Left kidney (tissue), 2 donors: ENCODE results near the gene IFT20. TPM values are rescaled to one million over a fixed set of nuclear protein-coding genes. Genes with fewer than 3 reads are reported as not detected.
"Not testable (repeated sequence)": the region's sequence is repeated elsewhere in the genome, so short reads cannot be mapped to it uniquely, and the experiment has no call there.

Experiments used
- DNase-seq: peaks from one replicate; pipeline ENCODE4 v3.0.0-alpha.2; 2013
- polyA plus RNA-seq: library from polyadenylated mRNA; unstranded; fragments of 120-200 nt; gene quantifications from one replicate; pipeline ENCODE4 v1.2.1, GENCODE V29; 2013; ENCODE audit not compliant: insufficient read length

IFT20 gene
- polyA plus RNA-seq, 1 donor: 62.8 TPM

DNA sequence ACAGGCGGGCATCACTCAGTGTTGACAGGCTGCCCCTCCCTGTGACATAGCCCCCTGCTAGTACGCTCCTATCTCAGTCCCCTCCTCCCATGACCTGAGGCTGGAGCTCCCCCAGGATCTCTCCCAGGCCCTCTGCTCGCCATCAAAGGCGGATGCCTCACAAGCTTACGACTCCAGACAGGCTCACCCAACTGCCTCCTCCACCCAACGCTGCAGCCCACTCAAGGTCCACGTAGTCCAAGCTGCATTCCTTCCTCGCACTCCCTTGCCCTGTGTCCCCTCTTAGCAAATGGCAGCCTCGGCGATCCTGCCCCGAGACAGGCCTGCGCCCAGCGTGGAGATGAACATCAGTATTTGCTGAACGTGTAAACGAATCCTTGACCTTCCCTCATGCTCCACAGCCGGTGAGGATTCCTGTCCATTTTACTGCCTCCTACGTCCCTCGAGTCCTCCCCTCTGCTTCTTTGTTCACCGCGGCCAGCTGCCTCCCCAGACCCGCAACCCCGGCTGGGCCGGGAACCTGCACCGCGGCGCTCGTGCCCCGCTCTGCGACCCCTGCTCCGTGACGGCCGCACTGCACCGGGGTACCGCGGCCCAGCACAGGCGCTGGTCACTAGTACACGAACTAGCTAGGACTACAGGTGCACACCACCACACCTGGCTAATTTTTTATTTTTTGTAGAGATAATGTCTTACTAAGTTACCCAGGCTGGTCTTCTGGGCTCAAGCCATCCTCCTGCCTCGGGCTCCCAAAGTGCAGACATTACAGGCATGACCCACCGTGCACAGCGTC lies 17.1 kb downstream of the IFT20 start:
- no peak for DNase-seq

DNA sequence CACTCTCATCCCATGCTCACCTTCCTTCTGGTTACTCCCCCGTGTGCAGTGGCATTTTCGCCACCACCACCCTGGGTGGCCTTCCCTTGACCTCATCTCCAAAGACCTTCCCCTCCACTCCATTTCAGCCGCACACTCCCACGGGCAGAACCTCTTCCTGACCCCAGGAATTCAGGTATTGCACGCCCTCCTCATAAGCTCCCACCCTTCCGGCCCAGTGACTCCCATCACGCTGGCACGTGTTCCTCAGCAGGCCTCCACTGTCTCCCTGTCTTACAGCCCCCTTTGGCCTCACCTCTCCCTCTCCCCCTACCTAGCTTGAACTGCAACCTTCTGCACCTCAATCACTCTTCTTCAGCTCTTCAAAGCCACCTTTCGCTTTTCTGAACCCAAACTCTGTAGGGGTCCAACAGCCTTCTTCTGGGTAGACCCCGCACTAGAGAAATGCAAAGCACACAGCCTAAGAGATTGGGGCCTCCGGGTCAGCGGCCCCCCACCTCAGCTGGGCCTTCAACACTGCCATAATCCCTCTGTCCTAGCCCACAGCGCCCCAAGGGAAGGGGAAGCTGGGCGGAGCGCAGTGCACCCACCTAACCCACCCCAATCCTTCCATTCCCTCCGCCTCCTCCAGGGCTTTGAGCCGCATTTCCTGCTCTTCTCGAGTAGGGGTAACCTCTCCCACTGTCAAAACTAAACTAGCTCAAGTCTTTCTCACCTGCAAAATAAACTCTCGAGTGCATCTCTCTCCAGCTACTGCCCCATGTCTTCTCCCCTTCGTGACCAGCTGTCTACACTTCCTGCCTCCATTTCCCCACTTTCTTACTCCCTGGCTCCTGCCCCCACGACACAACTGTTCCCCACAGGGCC lies 17.9 kb downstream of the IFT20 start:
- DNase-seq: no peak

DNA sequence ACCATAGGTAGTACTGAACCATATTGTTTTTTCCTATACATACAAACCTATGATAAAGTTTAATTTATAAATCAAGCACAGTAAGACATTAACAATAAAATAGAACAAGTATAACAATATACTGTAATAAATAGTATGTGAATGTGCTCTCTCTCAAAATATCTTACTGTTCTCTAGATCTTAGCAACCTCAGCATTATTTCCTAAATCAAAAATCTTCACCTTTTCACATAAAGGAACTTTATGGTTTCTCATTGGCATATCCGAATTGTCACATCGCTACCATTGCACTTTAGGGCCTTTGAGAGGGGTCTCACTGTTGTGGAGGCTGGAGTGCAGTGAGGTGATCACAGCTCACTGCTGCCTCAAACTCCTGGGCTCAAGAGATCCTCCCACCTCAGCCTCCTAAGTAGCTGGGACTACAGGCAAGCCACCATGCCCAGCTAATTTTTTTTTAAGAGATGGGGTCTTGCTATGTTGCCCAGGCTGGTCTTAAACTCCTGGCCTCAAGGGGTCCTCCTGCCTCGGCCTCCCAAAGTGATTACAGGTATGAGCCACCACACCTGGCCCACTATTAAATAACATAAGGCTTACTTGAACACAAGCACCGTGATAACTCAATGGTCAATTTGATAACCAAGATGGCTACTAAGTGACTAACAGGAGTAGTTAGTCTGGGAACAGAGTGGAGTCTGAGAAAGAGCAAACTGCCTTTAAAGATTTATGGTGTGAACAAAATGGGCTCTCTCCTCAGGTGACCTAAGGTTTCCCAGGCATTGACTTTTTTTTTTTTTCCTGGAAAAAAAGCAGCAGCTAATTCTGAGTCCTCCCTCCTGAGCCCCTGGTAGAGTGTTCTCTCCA lies 19.2 kb downstream of the IFT20 start:
- DNase-seq: no peak

DNA sequence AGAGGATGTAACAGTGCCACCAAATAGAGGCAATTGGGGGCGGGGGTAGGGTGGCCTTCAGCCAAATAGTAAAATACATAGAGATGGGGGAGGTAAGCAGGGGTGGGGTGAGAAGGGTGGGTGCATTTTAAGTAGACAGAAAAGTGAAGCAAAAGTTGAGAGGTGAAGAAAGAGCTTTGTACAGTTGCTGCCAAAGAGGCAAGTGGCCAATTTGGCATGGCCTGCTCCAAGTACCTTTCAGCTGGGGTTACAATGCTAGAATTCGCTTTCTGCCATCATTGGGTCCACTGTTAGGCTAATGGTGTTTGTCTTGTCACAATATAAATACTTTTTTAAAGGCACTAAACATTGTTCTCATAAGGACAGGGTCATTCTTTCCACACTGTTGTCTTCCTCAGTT lies 21.4 kb downstream of the IFT20 start:
- no peak for DNase-seq

DNA sequence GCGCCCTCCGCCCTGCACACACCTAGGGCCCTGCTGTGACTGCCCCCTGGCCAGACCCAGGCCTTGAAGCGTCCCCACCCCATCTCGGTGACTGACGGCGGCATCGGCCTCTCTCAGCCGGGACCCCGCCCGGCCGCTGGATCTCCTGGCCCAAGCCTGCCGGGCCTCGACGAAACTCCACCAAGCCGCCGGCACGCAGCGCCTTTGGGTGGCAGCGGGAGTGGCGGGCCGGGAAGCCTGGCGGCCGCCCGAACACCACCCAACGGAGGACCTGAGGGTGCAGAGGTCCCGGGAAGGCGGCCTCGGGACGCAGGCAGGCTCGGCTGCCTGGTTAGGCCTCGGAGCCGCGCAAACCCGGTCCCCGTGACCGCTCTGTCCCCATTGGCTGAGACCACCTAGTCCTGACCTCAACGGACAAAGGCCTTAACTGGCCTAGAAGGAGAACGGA lies 28.3 kb downstream of the IFT20 start:
- DNase-seq: no peak

DNA sequence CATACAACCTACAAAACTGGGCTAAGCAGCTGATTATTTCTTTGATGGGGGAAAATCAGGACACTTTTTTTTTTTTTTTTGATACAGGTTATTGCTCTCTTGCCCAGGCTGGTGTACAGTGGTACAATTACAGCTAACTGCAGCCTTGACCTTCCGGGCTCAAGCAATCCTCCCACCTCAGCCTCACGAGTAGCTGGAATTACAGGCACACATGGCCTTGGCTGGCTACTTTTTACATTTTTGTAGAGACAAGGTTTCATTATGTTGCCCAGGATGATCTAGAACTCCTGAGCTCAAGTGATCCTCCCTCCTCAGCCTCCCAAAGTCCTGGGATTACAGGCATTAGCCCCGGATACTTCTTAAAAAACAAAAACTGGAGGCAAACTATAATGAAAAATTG lies 36.8 kb downstream of the IFT20 start:
- DNase-seq: no peak

DNA sequence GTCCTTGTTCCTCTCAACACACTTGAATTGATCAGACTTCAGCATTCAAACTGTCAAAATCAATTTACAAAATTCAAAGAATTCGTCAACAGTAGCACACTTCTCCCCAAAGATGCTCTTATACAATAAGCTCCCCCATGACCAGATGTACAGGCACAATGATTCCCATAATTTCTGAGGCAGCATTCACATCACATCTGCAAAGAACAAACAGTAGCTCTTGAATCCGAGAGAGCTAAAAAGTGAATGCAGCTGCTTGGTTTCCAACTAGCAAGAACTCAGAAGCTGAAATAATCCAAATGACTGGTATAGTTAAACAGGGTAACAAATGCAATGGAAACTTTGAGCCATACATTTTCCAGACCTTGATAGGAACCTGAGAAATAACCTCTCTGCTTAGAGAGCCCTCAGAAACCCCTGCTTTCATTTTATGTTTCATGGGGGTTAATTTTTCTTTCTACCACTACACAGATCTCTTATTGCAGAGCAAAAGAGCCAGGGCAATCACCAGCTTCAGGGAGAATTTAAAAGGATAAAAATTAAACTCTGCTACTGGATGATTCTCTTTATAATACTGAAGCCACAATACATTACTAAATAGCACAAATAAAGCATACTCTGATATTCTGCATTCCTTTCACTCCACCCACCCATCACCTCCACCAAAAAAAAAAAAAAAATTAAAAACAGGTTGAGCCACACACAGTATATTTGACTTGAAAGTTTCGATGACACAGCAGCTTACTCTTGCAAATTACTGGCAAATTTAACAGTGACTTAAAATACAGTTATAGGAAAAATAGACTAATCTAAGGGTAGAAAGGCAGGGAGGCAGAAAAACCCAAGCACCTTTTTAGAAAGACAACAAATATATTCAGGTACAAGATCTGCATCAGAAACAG lies 39.3 kb downstream of the IFT20 start:
- no peak for DNase-seq

DNA sequence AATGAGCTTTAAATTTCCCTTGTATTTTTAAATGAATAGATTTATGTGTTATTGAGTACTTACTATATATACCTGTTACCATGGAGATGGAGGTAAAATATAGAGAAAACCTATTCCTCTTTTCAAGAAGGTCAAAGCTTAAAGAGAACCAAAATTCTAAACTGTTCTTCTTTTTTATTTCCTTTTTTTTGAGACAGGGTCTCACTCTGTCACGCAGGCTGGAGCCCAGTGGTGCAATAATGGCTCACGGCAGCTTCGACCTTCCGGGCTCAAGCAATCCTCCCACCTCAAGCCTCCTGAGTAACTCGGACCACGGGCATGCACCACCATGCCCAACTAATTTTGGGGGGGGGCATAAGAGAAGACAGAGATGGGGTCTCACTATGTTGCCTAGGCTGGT lies 41.3 kb downstream of the IFT20 start:
- no peak for DNase-seq

DNA sequence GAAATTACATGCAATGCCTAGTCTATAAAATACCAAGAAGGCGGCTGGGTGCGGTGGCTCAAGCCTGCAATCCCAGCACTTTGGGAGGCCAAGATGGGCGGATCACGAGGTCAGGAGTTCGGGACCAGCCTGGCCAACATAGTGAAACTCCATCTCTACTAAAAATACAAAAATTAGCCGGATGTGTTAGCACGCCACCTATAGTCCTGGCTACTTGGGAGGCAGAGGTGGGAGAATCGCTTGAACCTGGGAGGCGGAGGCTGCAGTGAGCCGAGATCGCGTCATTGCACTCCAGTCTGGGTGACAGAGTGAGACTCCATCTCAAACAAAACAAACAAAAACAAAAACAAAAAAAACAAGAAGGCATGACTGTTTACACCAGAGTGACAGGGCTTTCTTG lies 42.4 kb downstream of the IFT20 start:
- not testable (repeated sequence) for DNase-seq

DNA sequence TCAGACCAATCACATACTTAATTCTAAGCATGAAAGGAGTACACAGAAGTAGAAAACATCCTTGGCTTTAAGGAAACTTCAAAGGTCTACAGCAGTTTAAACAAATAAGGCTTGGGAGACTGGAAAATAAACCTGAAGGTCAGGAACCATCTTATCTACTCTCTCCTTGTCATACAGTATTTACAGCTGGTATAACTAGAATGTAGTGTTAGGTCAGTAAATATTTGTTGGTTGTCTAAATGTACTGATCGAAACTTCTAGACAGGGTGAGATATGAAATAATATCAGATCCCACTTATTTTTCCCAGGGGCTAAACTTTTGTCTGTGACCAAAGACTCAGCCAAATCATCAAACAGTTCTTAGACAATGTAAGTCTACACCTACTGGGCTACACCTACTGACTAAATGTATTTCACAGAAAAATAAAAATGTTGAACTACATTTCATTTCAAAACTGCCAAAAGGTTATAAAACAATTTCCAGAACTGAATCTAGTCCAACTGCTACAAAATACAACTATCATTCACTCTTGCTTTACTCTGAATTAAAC lies 43.4 kb downstream of the IFT20 start:
- DNase-seq: no peak

DNA sequence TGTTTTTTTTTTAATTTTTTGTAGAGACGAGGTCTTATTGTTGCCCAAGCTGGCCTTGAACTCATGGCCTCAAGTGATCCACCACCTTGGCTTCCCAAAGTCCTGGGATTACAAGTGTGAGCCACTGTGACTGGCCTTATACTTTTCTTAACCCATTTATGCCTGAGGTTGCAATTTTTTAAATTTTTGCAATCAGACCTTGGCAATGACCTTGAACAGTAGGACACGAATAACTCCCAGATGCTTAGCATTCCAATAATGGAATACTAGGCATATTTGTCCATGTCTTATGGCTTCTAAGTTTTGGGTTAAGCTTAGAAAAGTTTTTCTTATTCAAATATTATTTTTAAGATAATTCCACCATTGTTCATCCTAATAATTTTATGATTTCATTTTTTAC lies 44.6 kb downstream of the IFT20 start:
- no peak for DNase-seq

DNA sequence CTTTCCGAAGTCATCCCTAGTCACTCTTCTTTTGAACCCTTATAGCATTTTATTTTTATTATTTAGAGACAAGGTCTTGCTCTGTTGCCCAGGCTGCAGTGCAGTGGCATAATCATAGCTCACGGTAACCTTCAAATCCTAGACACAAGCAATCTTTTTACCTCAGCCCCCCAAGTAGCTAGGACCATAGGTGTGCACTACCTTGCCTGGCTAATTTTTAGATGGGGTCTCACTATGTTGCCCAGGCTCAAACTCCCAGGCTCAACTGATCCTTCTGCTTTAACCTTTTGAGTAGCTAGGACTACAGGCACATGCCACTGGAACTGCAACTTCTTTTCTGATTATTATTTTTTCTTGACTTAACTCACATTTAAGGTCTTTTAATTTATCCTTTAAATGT lies 49.3 kb downstream of the IFT20 start:
- DNase-seq: no peak

DNA sequence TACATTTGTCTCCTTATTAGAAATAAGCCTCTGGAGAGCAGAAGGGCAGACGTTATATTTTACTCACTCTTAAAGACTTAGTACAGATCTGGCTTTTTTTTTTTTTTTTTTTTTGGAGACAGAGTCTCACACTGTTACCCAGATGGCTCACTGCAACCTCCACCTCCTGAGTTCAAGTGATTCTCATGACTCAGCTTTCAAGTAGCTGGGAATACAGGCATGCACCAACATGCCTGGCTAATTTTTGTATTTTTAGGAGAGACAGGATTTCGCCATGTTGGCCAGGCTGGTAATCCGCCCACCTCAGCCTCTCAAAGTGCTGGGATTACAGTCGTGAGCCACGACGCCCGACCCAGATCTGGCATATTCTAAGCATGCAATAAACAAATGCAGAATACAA lies 52.7 kb downstream of the IFT20 start:
- DNase-seq: no peak

DNA sequence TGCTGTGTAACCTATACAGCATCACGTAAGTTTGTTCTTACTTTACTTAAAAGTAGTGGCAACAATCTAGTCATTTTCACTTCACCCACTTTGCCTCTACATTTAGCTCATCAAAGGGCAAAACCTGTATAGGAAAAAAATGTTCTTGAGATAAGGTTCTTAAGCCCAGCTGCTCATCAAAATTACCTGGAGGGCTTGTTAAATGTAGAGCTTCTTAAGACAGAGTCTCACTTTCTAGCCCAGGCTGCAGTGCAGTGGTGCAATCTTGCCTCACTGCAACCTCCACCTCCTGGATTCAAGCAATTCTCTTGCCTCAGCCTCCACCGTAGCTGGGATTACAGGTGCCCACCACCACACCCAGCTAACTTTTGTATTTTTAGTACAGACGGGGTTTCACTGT lies 54.4 kb downstream of the IFT20 start:
- DNase-seq: no peak

DNA sequence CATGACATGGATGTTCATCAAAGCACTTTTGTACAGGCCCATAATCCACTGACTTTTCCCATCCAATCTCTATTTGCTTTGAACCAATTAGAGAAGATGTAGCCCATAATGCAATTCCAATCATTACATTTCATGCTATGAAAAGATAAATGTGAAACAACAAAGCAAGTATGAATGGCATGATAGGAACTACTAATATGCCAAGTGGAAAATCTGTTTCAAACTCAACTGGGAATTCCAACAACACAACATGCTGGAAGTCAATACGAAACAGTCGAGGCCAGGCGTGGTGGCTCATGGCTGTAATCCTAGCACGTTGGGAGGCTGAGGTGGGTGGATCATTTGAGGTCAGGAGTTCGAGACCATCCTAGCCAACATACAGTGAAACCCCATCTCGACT lies 55.9 kb downstream of the IFT20 start:
- DNase-seq: no peak

Other genes with a start within 250 kb of the IFT20 start
- 58.0 TPM for gene TMEM97, start 16.3 kb downstream of the IFT20 start, polyA plus RNA-seq
- 40.5 TPM for gene TNFAIP1, start 289 bp upstream of the IFT20 start, polyA plus RNA-seq
- 83.6 TPM for gene POLDIP2, start 22.1 kb upstream of the IFT20 start, polyA plus RNA-seq
- not detected for gene SEBOX, start 29.7 kb upstream of the IFT20 start, polyA plus RNA-seq
- 20.5 TPM for gene VTN, start 34.8 kb upstream of the IFT20 start, polyA plus RNA-seq
- 16.6 TPM for gene SARM1, start 36.2 kb upstream of the IFT20 start, polyA plus RNA-seq
- 17.4 TPM for gene SLC46A1, start 70.7 kb upstream of the IFT20 start, polyA plus RNA-seq
- gene SLC13A2, start 138.2 kb upstream of the IFT20 start, polyA plus RNA-seq: 15.2 TPM
- gene FOXN1, start 170.9 kb upstream of the IFT20 start, polyA plus RNA-seq: 0.55 TPM
- 56.8 TPM for gene UNC119, start 217.2 kb upstream of the IFT20 start, polyA plus RNA-seq
- gene PIGS, start 236.1 kb upstream of the IFT20 start, polyA plus RNA-seq: 101 TPM
- gene ALDOC, start 241.4 kb upstream of the IFT20 start, polyA plus RNA-seq: 24.6 TPM